ENCODE results near the gene FBXL17.
"Not testable (repeated sequence)": the region's sequence is repeated elsewhere in the genome, so short reads cannot be mapped to it uniquely, and the experiment has no call there.

FBXL17 gene

DNA sequence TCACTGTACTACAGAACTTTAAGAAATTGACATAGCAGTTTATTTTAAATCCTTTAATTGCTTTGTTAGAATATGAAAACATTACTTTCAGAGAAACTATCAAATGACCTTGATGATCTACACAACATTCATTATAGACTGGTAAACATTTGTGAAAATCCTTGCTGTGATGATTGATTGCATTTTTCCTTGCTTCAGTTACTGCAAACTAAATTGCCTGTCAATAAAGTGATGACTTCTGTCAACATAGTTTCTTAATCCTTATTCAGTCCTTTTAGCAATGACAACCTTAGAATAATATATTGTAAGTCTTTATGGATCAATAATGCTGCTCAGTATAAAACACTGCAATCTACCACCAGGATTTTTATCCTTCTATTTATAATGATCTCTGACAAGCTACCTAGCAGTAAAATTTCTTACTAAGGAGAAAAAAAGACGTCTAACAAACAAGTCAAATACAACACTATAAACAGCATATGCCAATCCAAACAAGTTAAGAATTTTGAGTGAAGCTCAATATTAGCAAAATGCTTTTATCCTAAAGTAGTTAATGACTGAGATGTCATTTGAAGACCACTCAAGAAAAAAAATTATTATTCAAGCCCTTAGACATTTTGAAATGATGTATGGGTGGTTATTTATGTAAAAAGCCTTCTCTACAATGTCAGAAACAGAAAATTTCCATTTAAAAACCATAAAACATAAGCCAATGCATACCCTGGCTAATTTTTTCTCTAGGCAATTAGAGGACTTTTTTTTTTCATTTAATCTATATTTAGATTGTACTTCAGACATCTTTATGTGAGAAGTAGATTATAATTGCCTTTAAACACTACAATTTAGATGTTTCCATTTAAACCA lies 105.5 kb downstream of the FBXL17 start:
- no peaks in the 10 kb centered on the region for H3K27me3 ChIP-seq (ENCODE audit: low read length)
- H3K79me2 ChIP-seq (ENCODE audit: insufficient read depth, low read length) = no peaks in the 10 kb centered on the region
- no peak overlapping the region for H3K4me2 ChIP-seq (ENCODE audit: low read depth, low read length, poor library complexity, severe bottlenecking)
- no peaks in the 10 kb centered on the region for H3F3A ChIP-seq (ENCODE audit: insufficient read depth)
- no peak overlapping the region for H3K9ac ChIP-seq (ENCODE audit: low read length)
- H3K9me3 ChIP-seq (ENCODE audit: insufficient read depth, low read length) = no peaks in the 10 kb centered on the region
- no peak overlapping the region for H2AFZ ChIP-seq (ENCODE audit: low read depth, low read length, severe bottlenecking)
- H4K20me1 ChIP-seq (ENCODE audit: low read depth, low read length) = no peaks in the 10 kb centered on the region
- H3K36me3 ChIP-seq (ENCODE audit: low read length) = no peaks in the 10 kb centered on the region
- TF ChIP-seq EZH2phosphoT487 (conservative IDR thresholded peaks at IDR 0.05; ENCODE audit: low read length) = no peak
- TF ChIP-seq, protein P1, sequence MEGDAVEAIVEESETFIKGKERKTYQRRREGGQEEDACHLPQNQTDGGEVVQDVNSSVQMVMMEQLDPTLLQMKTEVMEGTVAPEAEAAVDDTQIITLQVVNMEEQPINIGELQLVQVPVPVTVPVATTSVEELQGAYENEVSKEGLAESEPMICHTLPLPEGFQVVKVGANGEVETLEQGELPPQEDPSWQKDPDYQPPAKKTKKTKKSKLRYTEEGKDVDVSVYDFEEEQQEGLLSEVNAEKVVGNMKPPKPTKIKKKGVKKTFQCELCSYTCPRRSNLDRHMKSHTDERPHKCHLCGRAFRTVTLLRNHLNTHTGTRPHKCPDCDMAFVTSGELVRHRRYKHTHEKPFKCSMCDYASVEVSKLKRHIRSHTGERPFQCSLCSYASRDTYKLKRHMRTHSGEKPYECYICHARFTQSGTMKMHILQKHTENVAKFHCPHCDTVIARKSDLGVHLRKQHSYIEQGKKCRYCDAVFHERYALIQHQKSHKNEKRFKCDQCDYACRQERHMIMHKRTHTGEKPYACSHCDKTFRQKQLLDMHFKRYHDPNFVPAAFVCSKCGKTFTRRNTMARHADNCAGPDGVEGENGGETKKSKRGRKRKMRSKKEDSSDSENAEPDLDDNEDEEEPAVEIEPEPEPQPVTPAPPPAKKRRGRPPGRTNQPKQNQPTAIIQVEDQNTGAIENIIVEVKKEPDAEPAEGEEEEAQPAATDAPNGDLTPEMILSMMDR (IDR thresholded peaks at IDR 0.05; ENCODE audit: insufficient read depth, low read length, poor library complexity, severe bottlenecking) = no peak
- H3K9me2 ChIP-seq (replicated peaks; ENCODE audit: insufficient read depth, low read length) = no peaks in the 10 kb centered on the region
- no peak overlapping the region for H3K27ac ChIP-seq (ENCODE audit: low read depth, low read length)
- no peak overlapping the region for H3K4me3 ChIP-seq (ENCODE audit: insufficient read depth, low read length, poor library complexity, severe bottlenecking)

DNA sequence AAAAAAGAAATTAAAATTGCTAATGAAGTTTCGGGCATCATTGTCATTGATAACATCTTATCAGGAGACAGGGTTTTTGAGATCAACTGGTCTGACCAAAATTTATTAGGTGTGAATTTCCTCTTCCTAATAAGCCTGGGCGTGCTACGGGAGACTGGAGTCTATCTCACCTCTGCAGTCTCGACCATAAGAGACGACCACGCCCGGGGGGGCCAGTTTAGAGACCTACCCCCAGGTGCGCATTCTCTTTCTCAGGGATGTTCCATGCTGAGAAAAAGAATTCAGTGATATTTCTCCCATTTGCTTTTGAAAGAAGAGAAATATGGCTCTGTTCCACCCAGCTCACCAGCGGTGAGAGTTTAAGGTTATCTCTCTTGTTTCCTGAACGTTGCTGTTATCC lies 107.8 kb downstream of the FBXL17 start:
- H3K9ac ChIP-seq (ENCODE audit: low read length); H3K9me2 ChIP-seq (replicated peaks; ENCODE audit: insufficient read depth, low read length); H3K4me3 ChIP-seq (ENCODE audit: insufficient read depth, low read length, poor library complexity, severe bottlenecking); H3K79me2 ChIP-seq (ENCODE audit: insufficient read depth, low read length); H3F3A ChIP-seq (ENCODE audit: insufficient read depth); H3K27me3 ChIP-seq (ENCODE audit: low read length); H3K36me3 ChIP-seq (ENCODE audit: low read length); H4K20me1 ChIP-seq (ENCODE audit: low read depth, low read length); H3K27ac ChIP-seq (ENCODE audit: low read depth, low read length); H2AFZ ChIP-seq (ENCODE audit: low read depth, low read length, severe bottlenecking); H3K9me3 ChIP-seq (ENCODE audit: insufficient read depth, low read length); H3K4me2 ChIP-seq (ENCODE audit: low read depth, low read length, poor library complexity, severe bottlenecking): not testable (repeated sequence)

- no peak overlapping the region for H3K9ac ChIP-seq (ENCODE audit: low read length)
- no peaks in the 10 kb centered on the region for H3K36me3 ChIP-seq (ENCODE audit: low read length)
- H4K20me1 ChIP-seq (ENCODE audit: low read depth, low read length) = no peaks in the 10 kb centered on the region
- H3K27me3 ChIP-seq (ENCODE audit: low read length) = no peaks in the 10 kb centered on the region
- no peak overlapping the region for H3K27ac ChIP-seq (ENCODE audit: low read depth, low read length)
- H3F3A ChIP-seq (ENCODE audit: insufficient read depth) = no peaks in the 10 kb centered on the region
- H3K9me2 ChIP-seq (replicated peaks; ENCODE audit: insufficient read depth, low read length) = no peaks in the 10 kb centered on the region
- TF ChIP-seq, protein P1 (IDR thresholded peaks at IDR 0.05; ENCODE audit: insufficient read depth, low read length, poor library complexity, severe bottlenecking) = no peak
- no peak for TF ChIP-seq EZH2phosphoT487 (conservative IDR thresholded peaks at IDR 0.05; ENCODE audit: low read length)
- H2AFZ ChIP-seq (ENCODE audit: low read depth, low read length, severe bottlenecking) = no peak overlapping the region
- no peaks in the 10 kb centered on the region for H3K9me3 ChIP-seq (ENCODE audit: insufficient read depth, low read length)
- no peaks in the 10 kb centered on the region for H3K79me2 ChIP-seq (ENCODE audit: insufficient read depth, low read length)
- no peak overlapping the region for H3K4me2 ChIP-seq (ENCODE audit: low read depth, low read length, poor library complexity, severe bottlenecking)
- H3K4me3 ChIP-seq (ENCODE audit: insufficient read depth, low read length, poor library complexity, severe bottlenecking) = no peak overlapping the region
Measured at GRCh38 chr5:108271127-108271526, 110.8 kb downstream of the FBXL17 start.

- Histone ChIP-seq H3K4me3 (ENCODE audit: insufficient read depth, low read length, poor library complexity, severe bottlenecking) (no peak overlapping the region), H3K9me3 (ENCODE audit: insufficient read depth, low read length) (no peaks in the 10 kb centered on the region), H3K9me2 (replicated peaks; ENCODE audit: insufficient read depth, low read length) (no peaks in the 10 kb centered on the region), H3F3A (ENCODE audit: insufficient read depth) (no peaks in the 10 kb centered on the region), H4K20me1 (ENCODE audit: low read depth, low read length) (no peaks in the 10 kb centered on the region), H3K79me2 (ENCODE audit: insufficient read depth, low read length) (no peaks in the 10 kb centered on the region), H3K27me3 (ENCODE audit: low read length) (no peaks in the 10 kb centered on the region), H3K27ac (ENCODE audit: low read depth, low read length) (no peak overlapping the region), H2AFZ (ENCODE audit: low read depth, low read length, severe bottlenecking) (no peak overlapping the region), H3K36me3 (ENCODE audit: low read length) (no peaks in the 10 kb centered on the region), H3K4me2 (ENCODE audit: low read depth, low read length, poor library complexity, severe bottlenecking) (no peak overlapping the region), H3K9ac (ENCODE audit: low read length) (no peak overlapping the region)
- TF ChIP-seq, protein P1 (IDR thresholded peaks at IDR 0.05; ENCODE audit: insufficient read depth, low read length, poor library complexity, severe bottlenecking) = no peak
- TF ChIP-seq EZH2phosphoT487 (conservative IDR thresholded peaks at IDR 0.05; ENCODE audit: low read length) = no peak
Measured at GRCh38 chr5:108266242-108266641, 115.7 kb downstream of the FBXL17 start.

All from SU-DHL-6 (cell line).